HL-60 (cell line): ENCODE results near the gene NAT8L.
"Not testable (repeated sequence)": the region's sequence is repeated elsewhere in the genome, so short reads cannot be mapped to it uniquely, and the experiment has no call there.

ENCODE experiments used
- DNase-seq, 2 experiments: peaks; one replicate each; pipeline ENCODE4 v3.0.0-alpha.2; 2010 to 2020; ENCODE audit warnings: low read depth in 1 of 2, low spot score in 1 of 2
- H3K27ac ChIP-seq: fragments of 250-450 bp; sonication (Bioruptor Pico); replicated peaks from 2 replicates; pipeline ENCODE4 v1.5.1; 2020; ENCODE audit warnings: mild to moderate bottlenecking, moderate library complexity
- H3K27me3 ChIP-seq: fragments of 250-450 bp; sonication (Bioruptor Pico); 2 replicates; pipeline ENCODE4 v1.5.1; 2021; ENCODE audit warnings: mild to moderate bottlenecking, moderate library complexity; ENCODE audit not compliant: insufficient read depth, poor library complexity, severe bottlenecking
- H3K4me3 ChIP-seq: replicated peaks from 2 replicates; pipeline ENCODE4 v1.5.1; 2011; ENCODE audit warnings: mild to moderate bottlenecking, control low read depth, low read length; ENCODE audit not compliant: insufficient read depth
- CTCF ChIP-seq: IDR thresholded peaks from one replicate; pipeline ENCODE4 v1.5.1; 2011; ENCODE audit warnings: low read length, control low read depth, inconsistent platforms; ENCODE audit not compliant: insufficient read depth
- GABPA ChIP-seq: IDR thresholded peaks from 2 replicates; pipeline ENCODE4 v1.6.1; 2012; ENCODE audit warnings: low read depth
- POLR2AphosphoS5 ChIP-seq: IDR thresholded peaks from 2 replicates; pipeline ENCODE4 v1.6.1; 2012; ENCODE audit warnings: low read depth
- REST ChIP-seq: IDR thresholded peaks from 2 replicates; pipeline ENCODE4 v1.6.1; 2012; ENCODE audit warnings: low read depth; ENCODE audit not compliant: insufficient replicate concordance
- SPI1 ChIP-seq: IDR thresholded peaks from 2 replicates; pipeline ENCODE4 v1.6.1; 2012; ENCODE audit warnings: low read depth, mild to moderate bottlenecking, borderline replicate concordance

Gene NAT8L

GRCh38 chr4:2015008-2015407 is 44.1 kb upstream of the NAT8L start:
- TF ChIP-seq CTCF (no peak), REST (no peak), POLR2AphosphoS5 (no peak), GABPA (no peak), SPI1 (no peak)
- Histone ChIP-seq H3K27ac (no peak overlapping the region), H3K27me3 (no peaks in the 10 kb centered on the region), H3K4me3 (no peak overlapping the region)
- DNase-seq, result no peak

GRCh38 chr4:2021358-2022018 is 37.6 kb upstream of the NAT8L start:
- DNase-seq, result not testable (repeated sequence)

GRCh38 chr4:2024683-2025082 is 34.4 kb upstream of the NAT8L start:
- H3K27ac ChIP-seq, result no peak overlapping the region
- peaks cover 11% of the 10 kb centered on the region for H3K27me3 ChIP-seq
- no peak for TF ChIP-seq CTCF
- no peak for TF ChIP-seq REST
- no peak for TF ChIP-seq SPI1
- DNase-seq, result no peak
- no peak overlapping the region for H3K4me3 ChIP-seq

More at GRCh38 chr4:2021358-2022018, 37.6 kb upstream of the NAT8L start:
- not testable (repeated sequence) for H3K4me3 ChIP-seq, H3K27ac ChIP-seq
- peaks cover 11% of the 10 kb centered on the region for H3K27me3 ChIP-seq

- TF ChIP-seq REST (no peak), CTCF (no peak), GABPA (no peak), POLR2AphosphoS5 (no peak), SPI1 (no peak)
- peaks cover 10% of the 10 kb centered on the region for H3K27me3 ChIP-seq
- DNase-seq, result no peak
- no peak overlapping the region for H3K27ac ChIP-seq
- H3K4me3 ChIP-seq, result no peak overlapping the region
Observed at GRCh38 chr4:2025817-2026216, 33.3 kb upstream of the NAT8L start.

- H3K27ac ChIP-seq, H3K4me3 ChIP-seq, DNase-seq, H3K27me3 ChIP-seq: not testable (repeated sequence)
Observed at GRCh38 chr4:2027120-2027519, 32.0 kb upstream of the NAT8L start.

- H3K27me3 ChIP-seq, result not testable (repeated sequence)
Observed at GRCh38 chr4:2031161-2031560, 28.0 kb upstream of the NAT8L start.

More at GRCh38 chr4:2031161-2031560, 28.0 kb upstream of the NAT8L start:
- H3K27ac ChIP-seq, DNase-seq, H3K4me3 ChIP-seq: not testable (repeated sequence)
